GM19455 (cell line): ENCODE results near the gene AMN.
"Not testable (repeated sequence)": the region's sequence is repeated elsewhere in the genome, so short reads cannot be mapped to it uniquely, and the experiment has no call there.

Source experiments
- ATAC-seq: cut with Tn5 transposase; IDR thresholded peaks from one replicate; pipeline ENCODE4 v1.9.1; 2021; ENCODE audit not compliant: unreplicated experiment

The AMN gene

DNA sequence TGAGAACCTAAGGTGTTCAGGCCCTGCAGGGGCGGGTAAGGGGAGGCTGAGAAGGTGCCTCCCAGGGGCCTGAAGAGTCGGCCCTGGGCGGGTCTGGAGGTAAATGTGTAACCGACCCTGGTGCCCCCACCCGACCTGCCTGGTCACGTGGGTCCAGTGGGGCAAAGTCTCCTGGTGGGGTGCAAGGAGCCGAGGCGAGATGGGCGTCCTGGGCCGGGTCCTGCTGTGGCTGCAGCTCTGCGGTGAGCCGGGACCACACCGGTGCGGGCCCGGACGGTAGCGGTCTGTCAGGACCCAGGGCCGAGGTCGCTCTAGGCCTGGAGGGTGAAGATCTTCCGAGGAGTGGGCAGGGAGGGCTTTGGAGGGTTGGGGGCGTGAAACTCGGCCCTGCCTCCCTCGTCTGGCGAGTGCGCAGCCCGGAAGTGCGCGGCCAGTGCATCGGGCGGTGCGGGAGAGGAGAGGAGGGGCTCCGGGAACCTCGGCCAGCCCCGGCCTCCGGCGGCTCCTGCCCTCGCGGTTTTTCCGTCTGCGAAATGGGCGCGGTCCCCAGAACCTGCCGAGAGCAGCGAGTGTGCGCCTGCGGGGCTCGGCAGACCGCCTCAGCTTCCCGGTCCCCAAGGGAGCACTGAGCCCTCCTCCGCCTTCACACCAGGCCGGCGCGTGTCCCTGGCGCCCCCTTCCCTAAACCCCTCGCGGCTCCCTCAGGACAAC lies at the start of gene AMN:
Gene AMN (plus strand): TSS at position 174 of the 711 bp plus-strand sequence. CDS start 26 bp downstream, at position 200.
- ATAC-seq: no peak

DNA sequence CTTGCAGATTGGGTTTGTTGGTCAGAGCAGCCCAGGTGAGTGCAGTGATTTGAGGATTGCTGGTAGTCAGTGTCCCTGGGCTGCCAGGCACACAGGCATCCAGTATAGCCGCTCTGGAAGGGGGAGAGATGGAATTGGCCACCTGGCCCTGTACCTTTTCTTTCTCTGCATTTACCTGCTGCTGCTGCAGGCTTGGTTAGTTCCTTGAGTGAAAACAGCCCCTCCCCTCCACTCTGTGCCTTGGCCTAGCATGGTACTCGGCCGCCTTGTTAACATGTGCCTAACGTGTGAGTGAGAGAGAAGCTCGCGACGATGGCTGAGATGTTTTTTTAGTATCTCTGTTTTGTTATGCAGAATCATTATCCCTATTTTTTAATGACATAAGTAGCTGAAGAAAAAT lies 49.3 kb upstream of the AMN start:
- ATAC-seq: no peak

DNA sequence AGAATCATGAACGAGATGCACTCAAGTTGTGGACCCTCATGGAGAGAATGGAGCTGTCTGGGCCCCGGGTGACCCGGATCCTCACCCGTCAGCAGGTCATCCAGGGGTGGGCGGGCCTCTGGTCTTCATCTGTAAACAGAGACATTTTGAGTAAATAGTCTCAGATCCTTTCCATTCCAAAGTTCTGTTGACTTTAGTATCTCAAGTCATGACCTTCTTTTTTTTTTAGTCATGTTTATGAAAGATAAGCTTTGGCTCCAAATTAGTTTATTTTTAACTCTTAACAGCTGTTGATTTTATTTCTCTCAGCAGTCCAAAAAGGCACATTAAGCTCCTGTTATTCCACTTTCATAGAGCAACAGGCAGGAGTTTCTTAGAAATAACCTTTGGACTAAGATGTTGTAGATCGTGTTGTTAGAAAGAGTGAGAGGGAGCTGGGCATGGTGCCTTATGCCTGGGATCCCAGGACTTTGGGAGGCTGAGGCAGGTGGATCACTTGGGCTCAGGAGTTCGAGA lies 48.9 kb upstream of the AMN start:
- ATAC-seq: no peak

DNA sequence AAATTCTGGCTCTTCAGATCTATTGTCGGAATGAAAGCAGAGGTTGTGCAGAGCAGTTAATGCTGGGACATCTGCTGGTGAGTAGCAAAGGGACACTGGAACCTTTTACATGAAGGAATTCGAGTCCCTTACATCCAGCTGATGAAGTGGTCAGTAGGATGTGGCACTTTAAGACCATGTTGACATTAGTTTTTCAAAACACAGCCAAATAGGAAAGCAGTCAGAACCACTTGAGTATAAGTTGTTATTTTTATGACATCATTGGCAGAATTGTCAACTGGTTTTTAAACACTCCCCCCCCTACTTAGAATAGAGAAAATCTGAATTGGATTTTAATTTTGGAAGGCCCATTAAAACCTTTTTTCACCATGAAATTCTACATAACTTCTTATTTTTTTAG lies 46.8 kb upstream of the AMN start:
- ATAC-seq: no peak

DNA sequence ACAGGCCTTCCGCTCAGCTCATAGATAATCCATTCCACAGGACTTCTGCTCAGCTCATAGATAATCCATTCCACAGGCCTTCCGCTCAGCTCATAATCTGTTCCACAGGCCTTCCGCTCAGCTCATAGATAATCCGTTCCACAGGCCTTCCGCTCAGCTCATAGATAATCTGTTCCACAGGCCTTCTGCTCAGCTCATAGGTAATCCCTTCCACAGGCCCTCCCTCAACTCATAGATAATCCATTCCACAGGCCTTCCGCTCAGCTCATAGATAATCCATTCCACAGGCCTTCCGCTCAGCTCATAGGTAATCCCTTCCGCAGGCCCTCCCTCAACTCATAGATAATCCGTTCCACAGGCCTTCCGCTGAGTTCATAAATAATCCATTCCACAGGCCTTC lies 45.0 kb upstream of the AMN start:
- ATAC-seq: not testable (repeated sequence)

DNA sequence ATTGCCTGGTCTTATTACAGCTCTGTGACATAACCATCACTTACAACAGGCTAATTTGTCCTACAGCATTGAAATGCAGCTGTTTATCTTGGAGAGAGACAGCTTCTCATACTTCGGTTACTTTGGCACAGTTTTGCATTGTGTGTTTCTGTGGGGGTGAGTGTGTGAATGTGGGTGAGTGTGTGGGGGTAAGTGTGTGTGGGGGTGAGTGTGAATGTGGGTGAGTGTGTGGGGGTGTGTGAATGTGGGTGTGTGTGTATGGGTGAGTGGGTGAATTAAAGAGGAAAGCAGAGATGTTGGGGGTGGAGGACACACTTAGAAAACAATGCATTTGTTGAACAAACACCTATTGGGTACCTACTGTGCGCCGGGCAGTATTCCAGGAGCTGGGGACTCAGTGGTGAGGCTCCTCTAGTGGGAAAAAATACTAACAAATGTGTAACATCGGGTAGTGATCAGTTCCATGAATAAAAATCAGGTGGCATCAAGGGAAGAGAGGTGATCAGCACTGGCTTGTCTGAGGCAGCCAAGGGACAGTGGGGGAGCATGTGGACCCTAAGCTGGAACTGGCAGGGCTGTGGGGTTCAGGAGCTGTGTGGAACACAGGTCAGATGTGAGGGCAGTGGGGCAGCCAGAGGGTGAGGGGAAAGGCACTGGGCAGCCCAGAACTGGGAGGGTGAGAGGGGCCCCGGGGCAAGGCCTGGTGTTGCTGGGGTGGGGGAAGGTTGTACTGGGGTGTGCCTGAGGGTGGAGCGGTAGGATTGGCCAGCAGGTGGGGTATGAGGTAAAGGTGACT lies 44.1 kb upstream of the AMN start:
- ATAC-seq: no peak

DNA sequence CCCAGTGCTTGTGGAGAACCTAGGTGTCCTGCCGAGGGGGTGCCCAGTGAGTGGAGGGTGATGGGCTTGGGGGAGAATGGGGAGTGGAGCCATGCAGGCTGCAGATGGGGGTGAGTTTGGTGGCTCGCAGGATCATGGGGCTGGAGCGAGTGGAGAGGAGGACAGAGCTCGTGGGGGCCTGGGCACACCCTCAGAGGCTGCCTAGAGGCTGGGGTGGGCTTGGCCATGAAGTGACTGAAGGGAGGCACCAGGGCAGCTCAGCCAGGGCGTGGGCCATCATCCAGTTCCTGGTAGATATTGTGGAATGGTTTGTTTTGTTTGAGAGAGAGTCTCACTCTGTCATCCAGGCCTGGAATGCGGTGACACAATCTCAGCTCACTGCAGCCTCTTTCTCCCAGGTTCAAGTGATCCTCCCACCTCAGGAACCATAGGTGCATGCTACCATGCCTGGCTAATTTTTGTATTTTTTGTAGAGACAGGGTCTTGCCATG lies 43.4 kb upstream of the AMN start:
- no peak for ATAC-seq

DNA sequence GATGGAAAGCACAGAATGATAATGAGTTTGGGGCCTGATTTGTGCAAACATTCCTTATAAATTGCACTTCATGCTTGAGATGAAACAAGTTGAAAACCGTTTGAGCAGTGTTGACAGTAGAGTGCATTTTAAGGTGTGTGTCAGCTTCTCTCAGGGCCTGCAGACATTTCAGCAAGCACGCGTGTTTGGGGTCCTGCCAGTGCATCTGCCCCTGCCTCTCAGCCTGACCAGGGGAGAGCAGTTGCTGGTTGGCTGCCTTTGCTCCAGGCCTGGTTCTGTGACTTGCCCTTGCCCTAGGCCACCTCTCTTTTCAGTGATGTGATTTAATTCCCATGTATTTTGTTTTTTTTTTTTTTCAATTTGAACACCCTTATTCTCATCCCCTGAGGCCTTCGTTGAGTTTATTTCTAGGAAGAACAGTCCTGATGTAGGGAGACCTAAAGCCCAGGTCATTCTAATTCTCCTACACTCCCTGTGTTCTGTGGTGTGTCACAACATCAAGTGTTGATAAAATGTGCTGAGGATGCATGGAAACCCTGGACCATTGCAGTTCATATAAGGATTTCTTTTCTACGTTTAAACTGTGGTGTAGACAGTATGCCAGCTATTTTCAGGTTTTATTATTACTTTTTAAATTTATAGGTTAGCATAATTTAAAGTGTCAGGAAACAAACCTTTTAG lies 40.1 kb upstream of the AMN start:
- ATAC-seq: no peak

DNA sequence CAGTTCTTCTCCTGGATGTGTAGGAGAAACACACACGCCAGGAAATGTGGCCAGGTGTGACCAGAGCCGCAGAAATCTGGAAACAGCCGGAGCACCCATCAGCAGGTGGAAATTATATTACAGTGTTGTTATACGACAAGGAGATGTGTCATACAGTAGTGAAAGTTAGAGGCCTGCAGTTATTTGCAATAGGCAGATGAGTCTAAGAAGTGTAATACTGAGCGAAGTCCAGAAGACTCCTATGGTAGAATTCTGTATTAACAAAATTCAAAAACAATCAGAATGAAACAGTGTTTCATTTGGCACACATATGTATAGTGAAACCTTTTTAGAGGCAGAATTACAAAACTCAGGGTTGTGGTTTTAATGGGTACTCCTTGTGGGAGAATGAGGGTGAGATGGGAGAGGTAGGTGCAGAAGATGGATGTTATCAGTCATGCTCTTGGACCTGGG lies 39.3 kb upstream of the AMN start:
- ATAC-seq: no peak

DNA sequence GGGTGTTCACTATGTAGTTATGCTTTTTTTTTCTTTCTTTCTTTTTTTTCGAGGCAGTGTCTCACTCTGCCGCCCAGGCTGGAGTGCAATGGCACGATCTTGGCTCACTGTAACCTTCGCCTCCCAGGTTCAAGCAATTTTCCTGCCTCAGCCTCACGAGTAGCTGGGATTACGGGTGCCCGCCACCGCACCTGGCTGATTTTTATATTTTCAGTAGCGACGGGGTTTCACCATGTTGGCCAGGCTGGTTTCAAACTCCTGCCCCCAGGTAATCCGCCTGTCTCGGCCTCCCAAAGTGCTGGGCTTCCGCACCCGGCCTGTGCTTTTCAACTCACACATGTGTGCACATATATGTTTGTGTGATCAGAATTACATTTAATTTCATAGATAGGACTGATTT lies 38.9 kb upstream of the AMN start:
- no peak for ATAC-seq

DNA sequence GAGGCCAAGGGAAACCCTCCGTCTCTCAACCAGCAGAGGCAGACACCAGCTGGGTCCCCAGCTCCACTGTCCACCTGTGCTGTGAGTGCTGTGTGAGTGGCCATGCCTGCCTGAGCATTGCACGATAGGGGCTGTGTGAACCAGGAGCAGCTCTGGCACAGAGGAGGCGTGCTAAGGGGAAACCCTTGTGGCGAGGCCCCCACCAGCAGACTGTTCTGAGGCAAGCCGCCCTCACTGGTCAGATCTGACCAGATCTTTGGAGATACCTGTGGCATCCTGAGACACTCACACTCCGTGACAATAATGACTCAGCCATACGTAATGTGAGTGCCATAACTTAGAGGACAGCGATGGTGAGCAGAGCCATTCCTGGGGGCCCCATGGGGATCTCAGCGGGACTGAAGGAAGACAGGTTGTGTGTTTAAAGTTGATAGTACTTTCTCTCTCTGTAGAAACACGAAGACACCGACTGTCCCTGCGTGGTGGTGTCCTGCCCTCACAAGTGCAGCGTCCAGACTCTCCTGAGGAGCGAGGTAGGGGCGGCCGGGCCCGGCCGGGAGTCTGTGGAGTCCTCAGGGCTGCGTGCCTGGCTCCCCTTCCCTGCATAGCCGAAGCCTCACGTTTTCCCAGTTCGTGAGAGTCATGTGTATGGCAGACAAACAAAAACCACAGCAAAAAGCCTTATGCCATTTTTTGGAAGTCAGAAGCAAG lies 36.6 kb upstream of the AMN start:
- ATAC-seq: no peak

DNA sequence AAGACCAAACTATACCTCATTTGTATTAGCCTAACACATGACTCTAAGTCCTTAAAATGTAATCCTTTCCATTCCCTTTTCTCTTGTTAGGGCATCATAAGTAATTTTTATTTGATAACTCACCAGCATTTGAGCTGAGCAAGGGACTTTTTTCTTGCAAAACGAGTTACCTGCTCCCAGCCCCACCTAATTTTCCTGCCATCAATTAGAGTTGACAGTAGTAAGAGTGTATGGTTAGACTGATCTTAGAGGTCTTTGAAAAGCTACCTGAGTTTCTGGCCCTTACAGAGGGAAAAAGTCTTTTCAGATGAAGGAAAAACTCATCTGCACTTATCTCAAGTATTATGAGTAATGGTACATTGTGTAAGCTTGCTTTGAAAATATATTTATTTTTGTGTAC lies 33.7 kb upstream of the AMN start:
- ATAC-seq: no peak

DNA sequence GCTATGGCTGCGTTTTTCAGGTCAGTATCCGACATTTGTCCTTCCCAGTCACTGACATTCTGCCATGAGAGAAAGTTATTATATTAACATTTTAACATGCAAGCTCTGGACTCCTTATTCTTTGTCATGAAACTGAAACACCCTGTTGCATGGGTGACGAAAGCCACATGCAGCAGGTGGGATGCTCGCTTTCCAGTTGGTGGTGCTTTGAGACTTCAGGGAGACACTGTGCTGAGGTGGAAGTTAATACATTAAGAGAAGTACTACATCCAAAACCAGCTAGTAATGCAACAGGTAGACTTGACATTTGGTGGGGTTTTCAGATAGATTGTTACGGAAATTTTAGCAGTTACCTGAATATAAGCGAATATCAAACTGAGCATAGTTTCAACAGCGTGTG lies 32.8 kb upstream of the AMN start:
- no peak for ATAC-seq

DNA sequence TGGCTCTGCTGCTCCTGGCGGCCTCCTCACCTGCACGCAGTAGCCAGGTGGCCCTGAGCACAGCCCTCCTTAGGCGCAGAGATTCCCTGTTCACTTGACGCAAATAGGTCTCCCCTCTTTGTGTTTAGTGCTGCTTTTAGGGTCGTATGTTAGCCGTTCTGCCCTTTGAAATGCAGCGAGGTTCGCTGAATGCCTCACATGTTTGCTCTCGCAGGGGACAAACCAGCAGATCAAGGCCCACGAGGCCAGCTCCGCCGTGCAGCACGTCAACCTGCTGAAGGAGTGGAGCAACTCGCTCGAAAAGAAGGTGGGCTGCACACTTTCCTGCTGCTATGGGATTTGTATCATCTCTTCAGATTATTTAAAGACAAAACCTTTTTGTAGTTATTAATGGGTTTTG lies 31.4 kb upstream of the AMN start:
- no peak for ATAC-seq

DNA sequence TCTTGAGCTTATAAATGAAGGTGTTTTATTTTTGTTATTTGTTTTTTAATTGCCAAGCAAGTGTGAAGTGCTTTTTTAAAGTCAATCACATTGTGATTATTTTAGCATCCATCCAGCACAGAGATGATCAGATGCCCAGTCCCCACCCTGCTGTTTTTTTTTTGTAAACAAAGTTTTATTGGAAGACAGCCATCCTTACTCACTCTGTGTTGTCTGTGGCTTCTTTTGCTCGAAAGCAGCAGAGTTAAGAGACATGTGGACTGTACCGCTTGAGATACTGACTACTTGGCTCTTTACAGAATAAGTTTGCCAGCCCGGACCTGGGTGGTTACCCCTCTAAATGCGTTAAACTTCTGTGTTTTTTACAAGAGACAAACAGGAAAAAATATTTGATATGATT lies 30.9 kb upstream of the AMN start:
- no peak for ATAC-seq

DNA sequence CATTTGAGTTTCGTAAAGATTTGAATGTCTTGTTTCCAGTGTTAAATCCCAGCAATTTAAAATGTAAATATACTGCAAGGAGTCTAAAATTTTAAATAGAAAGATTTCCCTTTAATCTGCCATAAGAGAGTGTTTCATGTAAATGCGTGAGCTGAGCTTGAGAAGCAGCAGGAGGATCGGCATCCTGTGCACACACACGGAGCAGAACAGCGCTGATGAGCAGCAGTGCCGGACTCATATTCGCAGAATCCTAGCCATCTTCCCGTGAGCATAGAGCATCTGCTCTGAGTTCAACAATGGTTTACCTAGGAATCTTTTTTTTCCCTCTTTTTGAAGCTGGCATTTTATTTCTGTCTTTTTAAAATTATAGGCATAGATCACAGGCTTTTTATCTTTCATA lies 29.8 kb upstream of the AMN start:
- ATAC-seq: no peak

DNA sequence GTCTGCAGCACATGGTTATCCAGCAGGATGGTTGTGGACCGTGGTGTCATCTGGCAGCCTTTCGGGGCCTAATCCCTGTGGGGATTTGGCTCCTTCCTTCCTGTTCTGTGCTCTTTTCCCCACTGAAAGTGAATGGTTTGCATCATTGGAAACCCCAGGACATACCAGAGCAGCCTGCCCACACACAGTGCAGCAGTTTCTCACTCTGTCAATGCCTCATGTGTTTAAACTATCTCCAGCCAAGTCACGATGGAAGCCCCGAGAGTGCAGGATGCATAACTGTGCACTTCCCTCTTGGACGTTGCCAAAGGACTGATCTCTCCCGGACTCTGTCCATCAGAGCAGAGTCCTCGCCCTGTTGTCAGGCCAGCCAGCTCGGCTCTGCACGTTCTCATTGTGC lies 29.0 kb upstream of the AMN start:
- no peak for ATAC-seq

DNA sequence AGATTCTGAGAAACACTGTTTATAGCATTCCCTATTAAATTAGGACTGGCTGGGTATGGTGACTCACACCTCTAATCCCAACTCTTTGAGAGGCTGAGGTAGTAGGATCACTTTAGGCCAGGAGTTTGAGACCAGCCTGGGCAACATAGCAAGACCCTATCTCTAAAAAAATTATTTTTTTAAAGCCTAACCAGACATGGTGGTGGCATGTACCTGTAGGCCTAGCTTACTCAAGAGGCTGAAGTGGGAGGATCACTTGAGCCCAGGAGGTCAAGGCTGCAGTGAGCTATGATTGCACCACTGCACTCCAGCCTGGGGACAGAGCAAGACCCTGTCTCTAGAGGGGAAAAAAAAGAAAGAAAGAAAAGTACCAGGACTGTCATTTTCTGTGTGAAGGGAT lies 25.7 kb upstream of the AMN start:
- ATAC-seq: not testable (repeated sequence)

DNA sequence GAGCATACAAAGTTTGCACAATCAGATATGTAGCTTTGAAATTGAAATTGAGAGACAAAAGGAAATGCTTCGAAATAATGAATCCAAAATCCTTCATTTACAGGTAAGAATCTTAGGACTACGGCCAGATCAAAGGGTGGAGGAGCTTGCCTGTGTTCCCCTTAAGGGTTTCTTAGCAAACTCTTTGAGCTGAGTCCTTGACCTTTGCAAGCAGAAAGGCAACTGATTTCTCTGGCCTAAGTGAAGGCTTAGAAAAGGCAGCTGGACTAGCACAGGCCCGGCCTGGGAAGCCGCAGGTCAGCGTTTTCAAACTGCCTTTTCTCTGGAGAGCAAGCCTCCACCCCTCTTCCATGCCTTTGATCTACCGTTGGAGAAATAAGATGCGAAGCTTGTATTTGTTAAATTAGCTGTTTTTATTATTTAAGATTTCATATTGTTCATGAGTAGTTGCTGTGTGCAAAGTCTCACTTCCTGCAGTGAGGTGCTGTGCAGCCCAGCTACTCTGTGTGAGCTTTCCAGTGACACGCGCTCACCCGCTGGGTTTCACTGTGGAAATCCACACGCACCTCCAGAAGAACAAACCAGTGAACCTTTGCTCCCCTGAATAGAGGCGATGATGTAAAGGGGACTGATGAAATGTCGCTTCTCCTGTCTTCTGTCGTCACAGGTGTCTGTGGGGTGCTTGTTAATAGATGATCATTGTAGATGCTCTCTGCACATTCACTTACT lies 25.0 kb upstream of the AMN start:
- no peak for ATAC-seq

DNA sequence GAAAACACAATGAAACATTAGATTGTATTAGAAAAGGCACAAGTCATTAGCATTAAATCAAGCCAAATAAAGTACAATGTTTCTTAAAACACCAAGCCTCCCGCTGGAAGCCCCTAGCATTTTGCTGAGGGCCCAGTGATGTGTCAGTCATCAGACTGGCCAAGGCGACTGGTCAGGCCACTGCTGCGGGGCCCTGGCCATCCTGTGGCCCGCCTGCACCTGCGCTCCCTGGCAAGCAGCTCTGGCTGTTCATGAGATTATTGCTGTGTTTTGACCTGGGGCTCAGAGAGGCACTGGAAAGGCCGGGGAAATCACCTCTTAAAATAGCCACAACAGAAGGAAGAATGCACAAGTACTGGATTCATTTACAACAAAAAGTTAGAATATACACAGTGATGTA lies 24.2 kb upstream of the AMN start:
- no peak for ATAC-seq
